Spleen (tissue), 11 donors: ENCODE data around the gene P2RY11. TPM values are rescaled to one million over a fixed set of nuclear protein-coding genes. Genes with fewer than 3 reads are reported as not detected.

Experiments
- DNase-seq: peaks from one replicate; pipeline ENCODE4 v3.0.0-alpha.2; 2020
- H3K27ac ChIP-seq, 8 donors: fragments of 200-600 bp; sonication (generic) in 7 of 8; 1 replicate in 4 of 8; 2 replicates in 4 of 8; pipeline versions ENCODE4 v1.5.0 to v1.8.0; 2016 to 2021; ENCODE audit warnings: inconsistent platforms in 4 of 8, mild to moderate bottlenecking in 4 of 8, moderate library complexity in 1 of 8
- H3K27me3 ChIP-seq, 7 donors: fragments of 200-600 bp; sonication (generic) in 6 of 7; replicated peaks in 1 of 7; 1 replicate in 4 of 7; 2 replicates in 3 of 7; pipeline versions ENCODE4 v1.5.0 to v1.8.0; 2016 to 2021; ENCODE audit warnings: inconsistent platforms in 3 of 7, mild to moderate bottlenecking in 1 of 7
- H3K36me3 ChIP-seq, 6 donors: fragments of 200-600 bp; sonication (generic) in 5 of 6; 1 replicate in 4 of 6; 2 replicates in 2 of 6; pipeline versions ENCODE4 v1.5.0 to v1.8.0; 2016 to 2021; ENCODE audit warnings: inconsistent platforms in 2 of 6
- H3K4me1 ChIP-seq, 6 donors: fragments of 200-600 bp; sonication (generic) in 5 of 6; 1 replicate in 3 of 6; 2 replicates in 3 of 6; pipeline versions ENCODE4 v1.5.0 to v1.8.0; 2016 to 2021; ENCODE audit warnings: inconsistent platforms in 3 of 6
- H3K4me3 ChIP-seq, 8 donors: fragments of 200-600 bp; sonication (generic) in 7 of 8; 1 replicate in 4 of 8; 2 replicates in 4 of 8; pipeline versions ENCODE4 v1.5.0 to v1.8.0; 2016 to 2021; ENCODE audit warnings: inconsistent platforms in 4 of 8, mild to moderate bottlenecking in 4 of 8, moderate library complexity in 2 of 8
- H3K9me3 ChIP-seq, 8 donors: fragments of 200-600 bp; sonication (generic) in 7 of 8; 1 replicate in 4 of 8; 2 replicates in 4 of 8; pipeline versions ENCODE4 v1.5.0 to v1.8.0; 2016 to 2021; ENCODE audit warnings: inconsistent platforms in 4 of 8
- CTCF ChIP-seq, 11 experiments: fragments of 200-600 bp in 7 of 11; fragments of 450-650 bp in 4 of 11; sonication (generic) in 4 of 11; IDR thresholded peaks in 8 of 11; conservative IDR thresholded peaks in 3 of 11; 1 replicate in 7 of 11; 2 replicates in 4 of 11; pipeline versions ENCODE4 v1.4.0 to v1.8.0; 2016 to 2021; ENCODE audit warnings: antibody characterized with exemption in 11 of 11, inconsistent platforms in 4 of 11, mild to moderate bottlenecking in 1 of 11
- POLR2A ChIP-seq, 3 donors: fragments of 450-650 bp; IDR thresholded peaks; one replicate each; pipeline ENCODE4 v1.5.1; 2017; ENCODE audit warnings: antibody characterized with exemption in 3 of 3, mild to moderate bottlenecking in 1 of 3
- POLR2AphosphoS5 ChIP-seq, 3 donors: sonication (generic); formaldehyde crosslinking; IDR thresholded peaks; one replicate each; pipeline ENCODE4 v1.5.1; 2017; ENCODE audit warnings: antibody characterized with exemption in 3 of 3
- WGBS, 5 donors: extraction: QIAGEN DNeasy Blood & Tissue Kit in 3 of 5; methylation state at CpG; one replicate each; pipeline versions ENCODE4 v1.1.5 to v1.1.7; 2013 to 2018; 5-methylcytosine and 5-hydroxymethylcytosine counted together
- intact Hi-C: fragments of 100-400 bp; cut with DNase I; formaldehyde crosslinking; loops from one replicate; pipeline ENCODE4 v1.15.0; 2023; ENCODE audit warnings: low total_unique reads
- polyA plus RNA-seq, 3 donors: library from polyadenylated mRNA; stranded (reverse); fragments of 200-250 nt; gene quantifications; one replicate each; pipeline ENCODE4 v1.2.1, GENCODE V29; 2013
- total RNA-seq, 7 donors: library from RNA; depleted of rRNA in 3 of 7; stranded (reverse); fragments of >200 nt in 3 of 7; fragmentation: NEBNext Ultra II Directional in 4 of 7; extraction: Animal tissue kit (Norgen Biotek cat#: 25700) in 4 of 7; gene quantifications; one replicate each; pipeline versions ENCODE4 v1.1.0 to v1.2.1, GENCODE V29; 2016 to 2021
- donor health status: healthy with polysubstance abuse.
- donor health status: DM: no; HTN: no; CAD: no; lungs with moderate emphysema.
- donor health status: DM: no; HTN: no; CAD: no.
- donor health status: Bipolar disorder and iron deficiency.
- donor health status: healthy.
- donor health status: DM: no; HTN: no; CAD: no.
- donor health status: DM: yes; HTN: yes; CAD: no.

The P2RY11 gene
- total and polyA plus RNA-seq, 10 donors = 7.9 to 24.2 (median 16.9) TPM

GRCh38 chr19:10104130-10104513 lies 7.4 kb upstream of the P2RY11 start:
- intact Hi-C loops = no loop called here
- H3K36me3 ChIP-seq = peaks cover 0 to 21% (median 19%) of the 10 kb centered on the region in 6 donors
- peaks cover 12 to 98% (median 71%) of the 10 kb centered on the region in 6 donors for H3K4me1 ChIP-seq
- no peak for DNase-seq
- peak overlapping the region; percentile 84 to 95 (median 90) for H3K27ac ChIP-seq
- no peak overlapping the region for H3K4me3 ChIP-seq
- no peaks in the 10 kb centered on the region for H3K27me3 ChIP-seq
- no peak for TF ChIP-seq POLR2A (IDR thresholded peaks at IDR 0.05)
- H3K9me3 ChIP-seq = no peaks in the 10 kb centered on the region

GRCh38 chr19:10104665-10105508 lies 6.6 kb upstream of the P2RY11 start:
- intact Hi-C loops = no loop called here
- Histone ChIP-seq H3K4me1 (peaks cover 12 to 99% (median 73%) of the 10 kb centered on the region in 6 donors), H3K9me3 (no peaks in the 10 kb centered on the region), H3K27me3 (no peaks in the 10 kb centered on the region), H3K27ac (peak overlapping the region; percentile 84 to 95 (median 90)), H3K4me3 (peak overlapping the region in 1 of 8 donors; percentile 23), H3K36me3 (peaks cover 0 to 29% (median 27%) of the 10 kb centered on the region in 6 donors)
- WGBS, 5 donors = 5 to 23% (median 20%) methylated on average over 9 to 15 of the region's 15 CpGs
- no peak for TF ChIP-seq POLR2A (IDR thresholded peaks at IDR 0.05)
- TF ChIP-seq CTCF (IDR thresholded peaks at IDR 0.05 in 8 of 11, conservative IDR thresholded peaks at IDR 0.05 in 3 of 11) = no peak
- peak; percentile 28 to 88 (median 41) for TF ChIP-seq POLR2AphosphoS5 (IDR thresholded peaks at IDR 0.05)
- DNase-seq = peak; percentile 87

DNA sequence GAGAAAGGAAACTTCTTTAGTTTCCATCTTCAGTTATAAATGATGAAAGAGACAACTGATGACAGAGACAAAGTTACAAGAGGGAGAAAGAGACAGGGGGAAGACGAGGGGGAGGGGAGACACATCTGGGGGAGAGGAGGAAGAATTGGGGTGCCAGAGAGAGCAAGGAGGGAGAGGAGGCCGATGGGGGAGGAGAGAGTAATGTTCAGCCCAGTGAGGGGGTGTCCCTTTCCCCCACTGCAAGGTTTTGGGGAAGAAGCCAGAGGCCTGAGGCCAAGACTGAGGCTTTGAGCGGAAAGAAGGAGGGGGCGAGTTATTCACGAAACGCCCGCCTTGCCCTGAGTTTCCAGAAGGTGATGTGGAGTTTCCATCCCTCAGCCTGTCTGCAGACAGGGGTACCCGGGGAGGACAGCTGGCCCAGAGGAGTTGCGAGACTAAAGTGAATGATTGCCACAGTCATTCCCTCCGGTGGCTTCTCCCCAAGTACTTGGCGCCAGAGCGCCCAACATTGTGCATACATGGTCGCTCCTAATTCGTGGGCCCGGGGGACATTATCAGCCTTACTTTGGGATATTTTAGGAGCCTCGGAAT lies 5.9 kb upstream of the P2RY11 start:
- WGBS, 5 donors = 21 to 50% (median 26%) methylated on average over 16 of the region's 16 CpGs
- Histone ChIP-seq H3K27ac (peak overlapping the region; percentile 84 to 95 (median 90)), H3K9me3 (no peaks in the 10 kb centered on the region), H3K4me1 (peaks cover 12 to 99% (median 75%) of the 10 kb centered on the region in 6 donors), H3K36me3 (peaks cover 0 to 36% (median 34%) of the 10 kb centered on the region in 6 donors), H3K27me3 (no peaks in the 10 kb centered on the region), H3K4me3 (peak overlapping the region in 5 of 8 donors; percentile 88 to 92 (median 91))
- TF ChIP-seq CTCF (IDR thresholded peaks at IDR 0.05 in 8 of 11, conservative IDR thresholded peaks at IDR 0.05 in 3 of 11) (no peak), POLR2AphosphoS5 (IDR thresholded peaks at IDR 0.05) (no peak), POLR2A (IDR thresholded peaks at IDR 0.05) (no peak)
- intact Hi-C loops = no loop called here
- DNase-seq = no peak

DNA sequence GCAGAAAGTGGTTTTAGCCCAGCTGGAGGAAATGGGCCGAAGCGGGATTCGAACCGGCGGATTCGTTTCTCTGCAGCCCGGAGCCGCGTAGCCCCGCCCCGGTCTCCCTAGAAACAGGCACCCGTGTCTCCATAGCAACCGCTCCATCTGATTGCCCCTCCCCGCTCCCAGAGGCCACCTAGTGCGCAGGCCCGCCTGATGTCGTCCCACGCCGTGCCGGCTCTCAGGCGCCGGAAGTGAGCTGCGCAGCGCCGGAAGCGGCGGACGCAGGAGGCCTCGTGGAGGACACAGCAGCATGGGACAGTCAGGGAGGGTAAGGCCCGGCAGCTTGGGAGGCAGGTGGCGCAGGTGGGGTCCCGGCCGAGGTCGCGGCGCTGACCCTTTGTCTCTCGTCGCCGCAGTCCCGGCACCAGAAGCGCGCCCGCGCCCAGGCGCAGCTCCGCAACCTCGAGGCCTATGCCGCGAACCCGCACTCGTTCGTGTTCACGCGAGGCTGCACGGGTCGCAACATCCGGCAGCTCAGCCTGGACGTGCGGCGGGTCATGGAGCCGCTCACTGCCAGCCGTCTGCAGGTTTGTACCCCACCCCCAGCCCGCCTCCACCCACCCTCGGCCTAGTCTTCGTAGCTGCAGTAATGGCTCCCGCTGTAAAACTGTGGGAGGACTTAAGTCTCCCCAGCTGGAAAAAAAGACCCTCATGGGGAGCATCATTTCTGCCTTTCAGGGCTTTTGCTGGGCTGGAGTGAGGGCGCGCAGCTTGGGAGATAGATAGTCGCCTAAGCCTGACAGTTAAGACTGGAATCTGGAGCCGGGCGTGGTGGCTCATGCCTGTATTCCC lies 5.2 kb upstream of the P2RY11 start, which contains the start of gene PPAN:
Gene PPAN, plus strand, starts transcription at position 263 of the 837 bp plus-strand sequence. Its CDS starts 33 bp downstream, at position 296.
- intact Hi-C loops = no loop called here
- Histone ChIP-seq H3K36me3 (peaks cover 5 to 43% (median 41%) of the 10 kb centered on the region in 6 donors), H3K27ac (peak within 1 kb of the TSS; percentile 84 to 95 (median 90)), H3K27me3 (no peaks in the 10 kb centered on the region), H3K9me3 (no peaks in the 10 kb centered on the region), H3K4me3 (peak within 1 kb of the TSS; percentile 80 to 99 (median 92)), H3K4me1 (peaks cover 18 to 99% (median 75%) of the 10 kb centered on the region in 6 donors)
- 1 to 3% (median 1%) methylated on average over 27 to 71 of the region's 71 CpGs for WGBS, 5 donors
- TF ChIP-seq POLR2AphosphoS5 (IDR thresholded peaks at IDR 0.05) (peak; percentile 96 to 98 (median 96)), CTCF (IDR thresholded peaks at IDR 0.05 in 8 of 11, conservative IDR thresholded peaks at IDR 0.05 in 3 of 11) (peak in 4 of 11 experiments; percentile 9 to 31 (median 20)), POLR2A (IDR thresholded peaks at IDR 0.05) (peak in 2 of 3 donors; percentile 17 to 69)
- DNase-seq = peak; percentile 99
